GM19324 (cell line): ENCODE data around the gene CCT8.
"Not testable (repeated sequence)": the region's sequence is repeated elsewhere in the genome, so short reads cannot be mapped to it uniquely, and the experiment has no call there.

Experiments used
- ATAC-seq: cut with Tn5 transposase; IDR thresholded peaks from one replicate; pipeline ENCODE4 v1.9.1; 2021; ENCODE audit warnings: mild to moderate bottlenecking, moderate library complexity; ENCODE audit not compliant: unreplicated experiment, low FRiP score

The CCT8 gene

DNA sequence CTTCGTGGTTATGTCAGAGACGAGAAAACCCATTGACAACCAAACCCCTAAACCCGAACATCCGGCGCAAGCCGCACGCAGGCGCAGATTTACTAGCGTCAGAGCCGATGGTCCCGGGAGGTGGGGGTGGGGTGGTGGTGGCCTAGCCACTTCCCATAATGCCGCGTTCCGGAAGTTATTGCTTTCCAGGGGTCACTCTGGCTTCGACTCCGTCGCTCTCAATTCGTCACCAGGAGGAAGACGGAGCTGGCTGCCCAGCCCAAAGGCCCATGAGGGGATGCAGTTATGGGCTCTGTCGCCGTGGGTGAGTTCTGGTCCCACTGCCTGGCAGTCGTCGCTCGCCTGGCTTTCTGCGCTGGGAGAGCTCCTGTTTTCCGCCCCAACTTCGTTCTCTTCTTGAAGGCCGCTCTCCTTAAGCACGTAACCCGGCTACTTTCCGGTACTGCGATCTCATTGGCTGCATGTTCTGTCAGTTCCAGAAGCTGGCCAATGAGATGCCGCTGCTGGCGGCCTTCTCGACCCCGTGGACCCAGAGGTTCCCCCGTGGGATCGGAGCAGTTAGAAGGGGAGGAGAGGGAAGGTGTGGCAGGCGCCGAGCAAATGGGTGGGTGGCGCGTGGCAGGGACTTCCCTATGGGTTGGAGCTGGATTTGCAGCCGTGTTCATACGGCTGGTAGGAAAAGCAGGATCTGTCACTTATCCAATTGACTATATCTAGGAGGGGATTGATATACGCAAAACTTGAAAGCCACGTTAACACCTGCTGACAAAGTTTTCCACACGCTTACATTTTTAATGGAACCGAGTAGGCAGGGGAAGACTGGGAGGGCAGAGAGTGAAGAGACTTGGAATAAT, 48.7 kb downstream of the CCT8 start, which contains the start of gene USP16:
USP16 (plus strand) TSS at position 195 of the 854 bp plus-strand sequence. CDS start 3,246 bp downstream, outside the sequence.
- ATAC-seq, result peak; percentile 99

DNA sequence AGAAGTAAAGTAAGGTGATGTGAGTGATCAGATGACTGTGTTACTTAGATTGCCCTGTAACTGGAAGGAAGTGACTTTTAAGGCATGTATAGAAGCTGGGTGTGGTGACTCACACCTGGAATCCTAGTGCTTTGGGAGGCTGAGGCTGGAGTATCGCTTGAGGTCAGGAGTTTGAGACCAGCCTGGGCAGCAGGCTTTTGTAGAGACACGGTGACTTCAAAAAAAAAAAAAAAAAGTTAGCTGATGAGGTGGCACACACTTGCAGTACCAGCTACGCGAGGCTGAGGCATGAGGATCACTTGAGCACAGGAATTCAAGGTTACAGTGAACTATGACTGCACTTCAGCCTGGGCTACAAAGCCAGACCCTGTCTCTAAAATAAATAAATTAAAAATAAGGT, 51.3 kb downstream of the CCT8 start:
- ATAC-seq, result no peak

DNA sequence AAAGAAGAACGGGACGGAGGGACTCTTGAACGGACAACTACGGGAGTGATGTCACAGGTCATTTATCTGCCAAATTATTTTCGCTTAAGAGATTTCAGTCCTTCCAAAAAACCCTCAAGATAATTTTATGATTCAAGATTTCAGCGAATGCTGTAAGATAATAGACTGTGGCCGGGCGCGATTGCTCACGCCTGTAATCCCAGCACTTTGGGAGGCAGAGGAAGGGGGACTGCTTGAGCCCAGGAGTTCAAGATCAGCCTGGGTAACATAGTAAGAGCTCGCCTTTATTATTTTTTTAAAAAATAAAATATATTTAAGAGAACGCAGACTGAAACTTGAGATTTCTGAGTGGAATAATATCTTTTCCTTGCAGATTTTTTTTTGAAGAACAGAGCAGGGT, 54.9 kb downstream of the CCT8 start:
- ATAC-seq, result no peak

DNA sequence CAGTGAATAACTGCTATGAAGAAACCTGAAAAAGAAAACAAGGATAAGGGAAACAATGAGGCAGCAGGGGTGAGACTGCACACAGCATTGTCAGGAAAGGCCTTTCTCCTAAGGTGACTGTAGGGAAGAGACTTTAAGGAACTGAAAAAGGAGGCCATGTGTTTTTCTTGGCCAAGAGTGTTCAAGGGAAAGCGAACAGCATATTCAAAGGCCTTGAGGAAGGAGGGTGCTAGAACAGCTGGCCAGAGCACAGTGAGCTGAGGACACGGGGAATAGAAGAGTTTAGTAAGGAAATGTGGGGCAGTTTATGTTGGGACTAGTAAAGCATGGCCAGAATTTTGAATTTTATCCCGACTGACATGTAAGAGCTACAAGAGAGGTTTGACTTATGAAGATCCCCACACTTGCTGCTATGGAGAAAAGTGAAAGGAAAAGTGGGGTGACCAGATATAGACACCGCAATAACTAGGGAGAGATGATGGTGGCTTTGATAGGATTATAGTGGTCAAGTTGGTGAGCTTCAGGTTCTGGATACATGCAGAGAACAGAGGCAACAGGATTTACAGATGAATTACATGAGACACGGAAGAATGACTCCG, 55.7 kb downstream of the CCT8 start:
- no peak for ATAC-seq

DNA sequence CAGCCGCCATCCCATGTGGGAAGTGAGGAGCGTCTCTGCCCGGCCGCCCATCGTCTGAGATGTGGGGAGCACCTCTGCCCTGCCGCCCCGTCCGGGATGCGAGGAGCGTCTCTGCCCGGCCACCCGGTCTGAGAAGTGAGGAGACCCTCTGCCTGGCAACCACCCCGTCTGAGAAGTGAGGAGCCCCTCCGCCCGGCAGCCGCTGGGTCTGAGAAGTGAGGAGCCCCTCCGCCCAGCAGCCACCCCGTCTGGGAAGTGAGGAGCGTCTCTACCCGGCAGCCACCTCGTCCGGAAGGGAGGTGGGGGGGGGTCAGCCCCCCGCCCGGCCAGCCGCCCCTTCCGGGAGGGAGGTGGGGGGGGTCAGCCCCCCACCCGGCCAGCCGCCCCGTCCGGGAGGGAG, 62.2 kb downstream of the CCT8 start:
- ATAC-seq, result not testable (repeated sequence)

DNA sequence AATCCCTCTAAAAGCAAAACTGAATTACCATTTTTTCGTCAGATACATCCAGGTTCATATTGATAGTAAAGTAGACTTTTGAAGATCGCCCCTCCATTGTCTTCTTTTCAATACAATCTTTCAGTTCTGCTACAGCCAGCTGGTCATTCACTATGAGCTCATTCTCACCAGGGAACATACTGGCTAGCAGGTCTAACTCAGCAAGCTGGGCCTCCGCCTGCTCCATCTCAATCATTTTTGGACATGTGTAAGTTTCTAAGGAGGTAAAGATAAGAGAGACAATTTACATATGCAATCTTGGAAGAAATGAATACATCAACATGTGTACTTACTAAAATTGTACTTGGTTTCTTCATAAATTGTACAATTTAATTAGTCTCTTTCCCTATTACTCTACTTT, 65.1 kb downstream of the CCT8 start:
- no peak for ATAC-seq

DNA sequence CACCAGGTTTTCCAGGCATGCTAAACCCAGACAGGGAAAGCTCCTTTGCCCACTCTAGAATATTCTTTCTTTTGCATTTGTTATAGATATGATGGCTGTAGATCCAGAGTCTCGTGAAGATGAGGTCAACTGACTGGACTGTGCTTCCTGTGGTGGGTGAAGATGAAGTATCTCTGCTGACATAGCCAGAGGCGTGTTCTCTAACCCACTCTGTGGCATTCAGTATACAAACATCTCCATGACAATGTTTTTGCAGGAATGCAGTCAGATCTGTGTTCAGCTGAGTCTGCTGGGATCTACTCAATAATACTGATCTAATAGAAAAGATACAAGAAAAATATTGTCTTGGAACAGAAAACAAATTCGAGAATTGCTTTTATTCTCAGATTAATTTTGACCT, 65.6 kb downstream of the CCT8 start:
- no peak for ATAC-seq

DNA sequence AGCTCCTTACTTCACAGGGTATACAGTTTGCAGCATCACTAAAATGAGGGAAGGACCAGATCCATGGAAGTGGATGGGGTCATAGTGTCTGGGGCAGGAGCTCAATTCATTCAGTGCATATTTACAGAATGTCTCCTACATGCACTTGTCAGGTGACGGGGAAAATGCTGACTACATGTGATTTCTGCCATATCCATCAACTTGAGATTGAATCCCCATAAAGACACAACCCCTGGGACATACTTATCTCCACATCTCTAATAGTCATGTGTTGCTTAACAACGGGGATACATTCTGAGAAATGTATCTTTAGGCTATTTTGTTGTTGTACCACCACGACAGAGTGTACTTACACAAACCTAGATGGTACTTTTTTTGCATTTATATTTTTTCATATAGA, 66.3 kb downstream of the CCT8 start:
- no peak for ATAC-seq
